ENCODE measurements around the gene MUL1.

The MUL1 gene

DNA sequence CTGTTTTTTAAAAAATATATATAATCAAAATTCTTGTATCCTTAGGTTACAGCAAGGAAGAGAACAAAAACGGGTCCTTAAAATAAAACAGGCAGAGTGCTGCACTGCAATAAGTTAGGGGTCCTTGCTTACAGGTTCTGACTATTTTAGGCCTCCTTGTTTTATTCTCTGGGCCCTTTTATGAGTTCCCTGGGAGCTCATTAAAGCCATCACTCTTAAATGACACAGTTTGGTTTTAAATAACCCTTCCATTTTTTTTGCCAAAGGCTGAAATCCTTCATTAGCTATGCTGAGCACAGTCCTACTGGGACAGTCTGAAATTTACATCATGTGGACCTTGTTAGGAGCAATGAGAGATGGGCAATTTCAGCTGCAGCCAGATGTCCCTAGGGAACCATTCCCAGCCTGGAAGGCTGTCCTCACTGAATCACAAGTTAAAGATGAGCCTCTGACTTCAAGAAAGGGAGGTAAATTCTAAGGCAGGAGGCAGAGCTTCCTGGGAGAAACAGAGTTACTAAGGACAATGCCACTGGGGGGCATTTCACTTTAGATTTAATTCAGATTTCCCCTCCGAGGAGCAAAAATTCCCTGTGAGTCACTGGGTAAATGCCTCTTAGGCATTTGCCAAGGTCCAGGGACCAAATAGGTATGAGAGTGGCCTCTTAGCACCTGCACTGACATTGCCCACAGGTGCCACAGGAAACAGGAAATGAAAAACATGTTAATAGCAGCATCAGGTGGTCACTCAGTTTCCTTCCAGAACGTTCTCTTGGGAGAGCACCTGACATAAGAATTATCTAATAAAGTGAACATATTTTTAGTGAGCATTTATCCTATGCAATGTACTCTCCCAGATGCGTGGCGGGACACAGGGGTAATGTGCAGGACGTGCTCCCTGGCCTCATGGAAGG lies 3.8 kb upstream of the MUL1 start:
- Histone ChIP-seq H3K4me2 (ENCODE audit: low read depth, low read length, poor library complexity, severe bottlenecking) (no peak overlapping the region), H3K9ac (ENCODE audit: low read length) (no peak overlapping the region), H2AFZ (ENCODE audit: low read depth, low read length, severe bottlenecking) (no peak overlapping the region)

DNA sequence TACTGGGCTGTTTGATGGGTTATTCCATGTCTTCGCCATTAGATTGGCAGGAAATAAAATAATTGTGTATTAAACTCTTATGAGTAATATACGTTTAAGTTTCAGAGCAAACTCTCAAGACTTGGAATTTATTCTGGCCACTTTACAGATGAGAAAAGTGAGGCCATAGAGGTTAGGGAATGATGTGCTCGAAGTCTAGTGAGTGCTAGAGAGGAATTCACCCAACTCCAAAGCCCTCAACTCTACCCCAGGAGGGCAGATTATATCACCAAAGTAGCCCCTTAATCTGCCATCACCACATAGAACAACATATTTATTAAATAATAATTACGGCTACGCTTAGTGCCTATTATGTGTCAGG lies 440 bp upstream of the MUL1 start:
- no peak for TF ChIP-seq EZH2phosphoT487 (conservative IDR thresholded peaks at IDR 0.05; ENCODE audit: low read length)
- TF ChIP-seq, protein P1, sequence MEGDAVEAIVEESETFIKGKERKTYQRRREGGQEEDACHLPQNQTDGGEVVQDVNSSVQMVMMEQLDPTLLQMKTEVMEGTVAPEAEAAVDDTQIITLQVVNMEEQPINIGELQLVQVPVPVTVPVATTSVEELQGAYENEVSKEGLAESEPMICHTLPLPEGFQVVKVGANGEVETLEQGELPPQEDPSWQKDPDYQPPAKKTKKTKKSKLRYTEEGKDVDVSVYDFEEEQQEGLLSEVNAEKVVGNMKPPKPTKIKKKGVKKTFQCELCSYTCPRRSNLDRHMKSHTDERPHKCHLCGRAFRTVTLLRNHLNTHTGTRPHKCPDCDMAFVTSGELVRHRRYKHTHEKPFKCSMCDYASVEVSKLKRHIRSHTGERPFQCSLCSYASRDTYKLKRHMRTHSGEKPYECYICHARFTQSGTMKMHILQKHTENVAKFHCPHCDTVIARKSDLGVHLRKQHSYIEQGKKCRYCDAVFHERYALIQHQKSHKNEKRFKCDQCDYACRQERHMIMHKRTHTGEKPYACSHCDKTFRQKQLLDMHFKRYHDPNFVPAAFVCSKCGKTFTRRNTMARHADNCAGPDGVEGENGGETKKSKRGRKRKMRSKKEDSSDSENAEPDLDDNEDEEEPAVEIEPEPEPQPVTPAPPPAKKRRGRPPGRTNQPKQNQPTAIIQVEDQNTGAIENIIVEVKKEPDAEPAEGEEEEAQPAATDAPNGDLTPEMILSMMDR (IDR thresholded peaks at IDR 0.05; ENCODE audit: insufficient read depth, low read length, poor library complexity, severe bottlenecking), result no peak
- Histone ChIP-seq H3F3A (ENCODE audit: insufficient read depth) (no peaks in the 10 kb centered on the region), H3K9me2 (replicated peaks; ENCODE audit: insufficient read depth, low read length) (no peaks in the 10 kb centered on the region), H2AFZ (ENCODE audit: low read depth, low read length, severe bottlenecking) (peak overlapping the region; percentile 98), H3K27me3 (ENCODE audit: low read length) (no peaks in the 10 kb centered on the region), H4K20me1 (ENCODE audit: low read depth, low read length) (no peaks in the 10 kb centered on the region), H3K4me3 (ENCODE audit: insufficient read depth, low read length, poor library complexity, severe bottlenecking) (peak overlapping the region; percentile 86), H3K9ac (ENCODE audit: low read length) (peak overlapping the region; percentile 73), H3K36me3 (ENCODE audit: low read length) (no peaks in the 10 kb centered on the region), H3K9me3 (ENCODE audit: insufficient read depth, low read length) (no peaks in the 10 kb centered on the region), H3K27ac (ENCODE audit: low read depth, low read length) (no peak overlapping the region), H3K79me2 (ENCODE audit: insufficient read depth, low read length) (peaks cover 37% of the 10 kb centered on the region), H3K4me2 (ENCODE audit: low read depth, low read length, poor library complexity, severe bottlenecking) (peak overlapping the region; percentile 98)

More for the DNA sequence above, 3.8 kb upstream of the MUL1 start:
- Histone ChIP-seq H3K9me2 (replicated peaks; ENCODE audit: insufficient read depth, low read length) (no peaks in the 10 kb centered on the region), H3K36me3 (ENCODE audit: low read length) (no peaks in the 10 kb centered on the region), H4K20me1 (ENCODE audit: low read depth, low read length) (no peaks in the 10 kb centered on the region), H3K79me2 (ENCODE audit: insufficient read depth, low read length) (peaks cover 11% of the 10 kb centered on the region), H3K9me3 (ENCODE audit: insufficient read depth, low read length) (no peaks in the 10 kb centered on the region), H3K4me3 (ENCODE audit: insufficient read depth, low read length, poor library complexity, severe bottlenecking) (no peak overlapping the region), H3K27ac (ENCODE audit: low read depth, low read length) (no peak overlapping the region), H3K27me3 (ENCODE audit: low read length) (no peaks in the 10 kb centered on the region), H3F3A (ENCODE audit: insufficient read depth) (no peaks in the 10 kb centered on the region)
- TF ChIP-seq, protein P1 (IDR thresholded peaks at IDR 0.05; ENCODE audit: insufficient read depth, low read length, poor library complexity, severe bottlenecking), result no peak
- TF ChIP-seq EZH2phosphoT487 (conservative IDR thresholded peaks at IDR 0.05; ENCODE audit: low read length), result no peak

DNA sequence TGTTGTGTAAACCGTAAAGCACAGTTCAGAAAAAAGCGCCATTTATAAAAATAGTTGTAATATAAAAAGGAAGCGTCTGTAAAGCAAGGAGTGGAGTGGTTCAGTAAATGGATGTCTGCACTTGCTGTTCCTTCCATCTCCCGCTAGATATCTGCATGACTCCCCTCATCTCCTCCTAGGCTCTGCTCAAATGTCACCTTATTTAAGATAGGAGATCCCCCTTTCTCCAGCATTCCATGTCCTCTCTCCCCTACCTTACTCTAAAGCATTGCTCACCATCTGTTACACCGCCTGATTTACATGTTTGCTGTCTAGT lies 745 bp downstream of the MUL1 start:
- Histone ChIP-seq H3K4me2 (ENCODE audit: low read depth, low read length, poor library complexity, severe bottlenecking) (peak overlapping the region; percentile 98), H2AFZ (ENCODE audit: low read depth, low read length, severe bottlenecking) (peak overlapping the region; percentile 98), H3K27me3 (ENCODE audit: low read length) (no peaks in the 10 kb centered on the region), H4K20me1 (ENCODE audit: low read depth, low read length) (no peaks in the 10 kb centered on the region), H3F3A (ENCODE audit: insufficient read depth) (no peaks in the 10 kb centered on the region), H3K9me2 (replicated peaks; ENCODE audit: insufficient read depth, low read length) (no peaks in the 10 kb centered on the region), H3K9ac (ENCODE audit: low read length) (peak overlapping the region; percentile 73), H3K9me3 (ENCODE audit: insufficient read depth, low read length) (no peaks in the 10 kb centered on the region), H3K27ac (ENCODE audit: low read depth, low read length) (no peak overlapping the region), H3K79me2 (ENCODE audit: insufficient read depth, low read length) (peaks cover 37% of the 10 kb centered on the region), H3K4me3 (ENCODE audit: insufficient read depth, low read length, poor library complexity, severe bottlenecking) (peak overlapping the region; percentile 86), H3K36me3 (ENCODE audit: low read length) (no peaks in the 10 kb centered on the region)
- TF ChIP-seq, protein P1 (IDR thresholded peaks at IDR 0.05; ENCODE audit: insufficient read depth, low read length, poor library complexity, severe bottlenecking), result no peak
- TF ChIP-seq EZH2phosphoT487 (conservative IDR thresholded peaks at IDR 0.05; ENCODE audit: low read length), result no peak
